Thyroid gland (tissue), 4 donors: ENCODE measurements around the gene EFNA3.

ENCODE experiments used
- CTCF ChIP-seq, 6 experiments: fragments of 200-600 bp in 3 of 6; fragments of 450-650 bp in 3 of 6; sonication (generic) in 3 of 6; IDR thresholded peaks; one replicate each; pipeline ENCODE4 v1.5.1; 2016 to 2019; ENCODE audit warnings: antibody characterized with exemption in 6 of 6, mild to moderate bottlenecking in 2 of 6, inconsistent platforms in 1 of 6, moderate library complexity in 1 of 6
- POLR2A ChIP-seq, 2 donors: fragments of 450-650 bp; IDR thresholded peaks; one replicate each; pipeline ENCODE4 v1.6.1; 2017; ENCODE audit warnings: antibody characterized with exemption in 2 of 2, mild to moderate bottlenecking in 2 of 2, moderate library complexity in 1 of 2

- TF ChIP-seq CTCF (IDR thresholded peaks at IDR 0.05) (no peak), POLR2A (IDR thresholded peaks at IDR 0.05) (no peak)
Observed at GRCh38 chr1:155110826-155111225, 32.2 kb downstream of the EFNA3 start.
